HG03060 (cell line): ENCODE data around the gene CTU1.

Source experiments
- ATAC-seq: cut with Tn5 transposase; IDR thresholded peaks from one replicate; pipeline ENCODE4 v1.9.1; 2021; ENCODE audit warnings: low read depth, moderate number of reproducible peaks; ENCODE audit not compliant: unreplicated experiment

The CTU1 gene

GRCh38 chr19:51135004-51135403 is 26.8 kb upstream of the CTU1 start:
- no peak for ATAC-seq

- no peak for ATAC-seq
Measured at GRCh38 chr19:51131780-51132680, 23.8 kb upstream of the CTU1 start.

GRCh38 chr19:51129716-51130115 is 21.5 kb upstream of the CTU1 start:
- ATAC-seq, result no peak

- ATAC-seq, result no peak
Measured at GRCh38 chr19:51128227-51128626, 20.0 kb upstream of the CTU1 start.

- no peak for ATAC-seq
Measured at GRCh38 chr19:51127755-51128154, 19.5 kb upstream of the CTU1 start.

GRCh38 chr19:51127032-51127431 is 18.8 kb upstream of the CTU1 start:
- ATAC-seq, result no peak

- ATAC-seq, result no peak
Measured at GRCh38 chr19:51125421-51126075, 17.3 kb upstream of the CTU1 start.

- no peak for ATAC-seq
Measured at GRCh38 chr19:51124729-51125128, 16.5 kb upstream of the CTU1 start, which contains the start of gene SIGLEC9. Gene SIGLEC9, plus strand, starts transcription at chr19:51124906. Its CDS starts 69 bp downstream, at chr19:51124975.

- no peak for ATAC-seq
Measured at GRCh38 chr19:51124216-51124615, 16.0 kb upstream of the CTU1 start.

GRCh38 chr19:51123802-51124201 is 15.6 kb upstream of the CTU1 start:
- no peak for ATAC-seq

GRCh38 chr19:51123381-51123800 is 15.2 kb upstream of the CTU1 start:
- no peak for ATAC-seq

GRCh38 chr19:51122112-51122981 is 14.1 kb upstream of the CTU1 start:
- no peak for ATAC-seq

- ATAC-seq, result no peak
Measured at GRCh38 chr19:51121257-51121656, 13.0 kb upstream of the CTU1 start.

GRCh38 chr19:51120160-51120559 is 12.0 kb upstream of the CTU1 start:
- no peak for ATAC-seq

- ATAC-seq, result no peak
Measured at GRCh38 chr19:51119611-51120010, 11.4 kb upstream of the CTU1 start.

- no peak for ATAC-seq
Measured at GRCh38 chr19:51119101-51119500, 10.9 kb upstream of the CTU1 start.

- no peak for ATAC-seq
Measured at GRCh38 chr19:51116736-51117286, 8.6 kb upstream of the CTU1 start.

- ATAC-seq, result no peak
Measured at GRCh38 chr19:51114087-51114729, 6.0 kb upstream of the CTU1 start.

GRCh38 chr19:51111606-51112005 is 3.4 kb upstream of the CTU1 start:
- no peak for ATAC-seq

GRCh38 chr19:51110666-51110971 is 2.4 kb upstream of the CTU1 start:
- ATAC-seq, result no peak
